ENCODE measurements around the gene EGR4. TPM values are rescaled to one million over a fixed set of nuclear protein-coding genes. Genes with fewer than 3 reads are reported as not detected.

Gene EGR4
- total RNA-seq = not detected in 2 replicates

GRCh38 chr2:73293534-73294171 is at the start of gene EGR4:
TSS of gene EGR4 (minus strand) at chr2:73293548. CDS start at chr2:73293317, 231 bp downstream.
- peak; percentile 99 for DNase-seq (ENCODE audit: insufficient read length, low spot score, missing footprints)
- Histone ChIP-seq H2AFZ (ENCODE audit: low read length) (peak within 1 kb of the TSS; percentile 61), H3K4me1 (ENCODE audit: insufficient read depth, low read length) (no peaks in the 10 kb centered on the region), H4K20me1 (ENCODE audit: insufficient read depth, low read length) (no peaks in the 10 kb centered on the region), H3K27ac (ENCODE audit: low read depth, low read length) (no peak within 1 kb of the TSS), H3K27me3 (ENCODE audit: insufficient read depth, low read length) (peaks cover 63% of the 10 kb centered on the region), H3K79me2 (ENCODE audit: insufficient read depth, low read length) (no peaks in the 10 kb centered on the region), H3K4me2 (ENCODE audit: insufficient read depth, low read length) (peak within 1 kb of the TSS; percentile 75), H3K4me3 (ENCODE audit: insufficient read depth, low read length) (peak within 1 kb of the TSS; percentile 67), H3K9me3 (ENCODE audit: low read depth, low read length) (no peaks in the 10 kb centered on the region), H3K36me3 (ENCODE audit: insufficient read depth, low read length) (no peaks in the 10 kb centered on the region)
- TF ChIP-seq, protein P1, sequence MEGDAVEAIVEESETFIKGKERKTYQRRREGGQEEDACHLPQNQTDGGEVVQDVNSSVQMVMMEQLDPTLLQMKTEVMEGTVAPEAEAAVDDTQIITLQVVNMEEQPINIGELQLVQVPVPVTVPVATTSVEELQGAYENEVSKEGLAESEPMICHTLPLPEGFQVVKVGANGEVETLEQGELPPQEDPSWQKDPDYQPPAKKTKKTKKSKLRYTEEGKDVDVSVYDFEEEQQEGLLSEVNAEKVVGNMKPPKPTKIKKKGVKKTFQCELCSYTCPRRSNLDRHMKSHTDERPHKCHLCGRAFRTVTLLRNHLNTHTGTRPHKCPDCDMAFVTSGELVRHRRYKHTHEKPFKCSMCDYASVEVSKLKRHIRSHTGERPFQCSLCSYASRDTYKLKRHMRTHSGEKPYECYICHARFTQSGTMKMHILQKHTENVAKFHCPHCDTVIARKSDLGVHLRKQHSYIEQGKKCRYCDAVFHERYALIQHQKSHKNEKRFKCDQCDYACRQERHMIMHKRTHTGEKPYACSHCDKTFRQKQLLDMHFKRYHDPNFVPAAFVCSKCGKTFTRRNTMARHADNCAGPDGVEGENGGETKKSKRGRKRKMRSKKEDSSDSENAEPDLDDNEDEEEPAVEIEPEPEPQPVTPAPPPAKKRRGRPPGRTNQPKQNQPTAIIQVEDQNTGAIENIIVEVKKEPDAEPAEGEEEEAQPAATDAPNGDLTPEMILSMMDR (IDR thresholded peaks at IDR 0.05; ENCODE audit: extremely low read depth, low read depth, low read length) = no peak

GRCh38 chr2:73341039-73341438 is 47.7 kb upstream of the EGR4 start:
- DNase-seq (ENCODE audit: insufficient read length, low spot score, missing footprints) = no peak
- Histone ChIP-seq H3K36me3 (ENCODE audit: insufficient read depth, low read length) (no peaks in the 10 kb centered on the region), H3K4me1 (ENCODE audit: insufficient read depth, low read length) (no peaks in the 10 kb centered on the region), H4K20me1 (ENCODE audit: insufficient read depth, low read length) (no peaks in the 10 kb centered on the region), H3K4me2 (ENCODE audit: insufficient read depth, low read length) (no peak overlapping the region), H3K27me3 (ENCODE audit: insufficient read depth, low read length) (no peaks in the 10 kb centered on the region), H3K9me3 (ENCODE audit: low read depth, low read length) (no peaks in the 10 kb centered on the region), H3K4me3 (ENCODE audit: insufficient read depth, low read length) (no peak overlapping the region), H3K79me2 (ENCODE audit: insufficient read depth, low read length) (no peaks in the 10 kb centered on the region), H2AFZ (ENCODE audit: low read length) (no peak overlapping the region), H3K27ac (ENCODE audit: low read depth, low read length) (no peak overlapping the region)
- TF ChIP-seq, protein P1 (IDR thresholded peaks at IDR 0.05; ENCODE audit: extremely low read depth, low read depth, low read length) = no peak

DNA sequence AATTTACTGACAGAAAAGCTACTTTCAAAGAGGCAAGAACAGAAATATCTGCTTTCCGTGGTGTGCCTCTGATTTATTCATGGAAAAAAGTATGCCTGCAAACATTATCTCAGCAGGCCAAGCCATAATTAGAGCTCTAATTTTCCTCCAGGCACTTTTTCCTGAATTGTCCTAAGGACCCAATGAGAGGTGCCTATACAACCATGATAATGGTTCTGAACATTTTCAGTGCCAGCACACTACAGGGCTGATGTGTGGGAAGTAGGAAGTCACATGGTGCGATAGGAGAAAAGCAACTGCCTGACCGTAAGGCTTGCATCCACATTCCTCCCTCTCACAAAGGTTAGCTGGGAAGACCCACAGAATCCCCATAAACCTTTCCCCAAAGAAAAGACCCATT is 45.9 kb upstream of the EGR4 start:
- no peak for DNase-seq (ENCODE audit: insufficient read length, low spot score, missing footprints)
- Histone ChIP-seq H3K27me3 (ENCODE audit: insufficient read depth, low read length) (no peaks in the 10 kb centered on the region), H3K4me2 (ENCODE audit: insufficient read depth, low read length) (no peak overlapping the region), H2AFZ (ENCODE audit: low read length) (no peak overlapping the region), H3K27ac (ENCODE audit: low read depth, low read length) (no peak overlapping the region), H3K9me3 (ENCODE audit: low read depth, low read length) (no peaks in the 10 kb centered on the region), H3K4me3 (ENCODE audit: insufficient read depth, low read length) (no peak overlapping the region), H3K36me3 (ENCODE audit: insufficient read depth, low read length) (no peaks in the 10 kb centered on the region), H3K4me1 (ENCODE audit: insufficient read depth, low read length) (no peaks in the 10 kb centered on the region), H4K20me1 (ENCODE audit: insufficient read depth, low read length) (no peaks in the 10 kb centered on the region), H3K79me2 (ENCODE audit: insufficient read depth, low read length) (no peaks in the 10 kb centered on the region)
- TF ChIP-seq, protein P1 (IDR thresholded peaks at IDR 0.05; ENCODE audit: extremely low read depth, low read depth, low read length) = no peak

GRCh38 chr2:73337828-73338227 is 44.5 kb upstream of the EGR4 start:
- no peaks in the 10 kb centered on the region for H3K4me1 ChIP-seq (ENCODE audit: insufficient read depth, low read length)
- H3K27ac ChIP-seq (ENCODE audit: low read depth, low read length) = no peak overlapping the region
- no peak overlapping the region for H3K4me3 ChIP-seq (ENCODE audit: insufficient read depth, low read length)
- H3K27me3 ChIP-seq (ENCODE audit: insufficient read depth, low read length) = no peaks in the 10 kb centered on the region
- TF ChIP-seq, protein P1 (IDR thresholded peaks at IDR 0.05; ENCODE audit: extremely low read depth, low read depth, low read length) = no peak
- H3K9me3 ChIP-seq (ENCODE audit: low read depth, low read length) = no peaks in the 10 kb centered on the region
- DNase-seq (ENCODE audit: insufficient read length, low spot score, missing footprints) = no peak
- H2AFZ ChIP-seq (ENCODE audit: low read length) = no peak overlapping the region
- H3K36me3 ChIP-seq (ENCODE audit: insufficient read depth, low read length) = no peaks in the 10 kb centered on the region
- H4K20me1 ChIP-seq (ENCODE audit: insufficient read depth, low read length) = no peaks in the 10 kb centered on the region
- no peak overlapping the region for H3K4me2 ChIP-seq (ENCODE audit: insufficient read depth, low read length)
- no peaks in the 10 kb centered on the region for H3K79me2 ChIP-seq (ENCODE audit: insufficient read depth, low read length)
